HG02840 (cell line): ENCODE results near the gene TBC1D3B.
A peak's percentile ranks its signal among the peaks of the same experiment; 100 is the strongest.
"Not testable (repeated sequence)": the region's sequence is repeated elsewhere in the genome, so short reads cannot be mapped to it uniquely, and the experiment has no call there.

Experiments used
- ATAC-seq: cut with Tn5 transposase; IDR thresholded peaks from one replicate; pipeline ENCODE4 v1.9.1; 2021; ENCODE audit warnings: mild to moderate bottlenecking, moderate library complexity, moderate number of reproducible peaks; ENCODE audit not compliant: unreplicated experiment, low FRiP score

TBC1D3B gene

GRCh38 chr17:36201506-36201905 lies 25.1 kb upstream of the TBC1D3B start:
- ATAC-seq, result not testable (repeated sequence)

GRCh38 chr17:36201102-36201501 lies 24.7 kb upstream of the TBC1D3B start:
- ATAC-seq, result not testable (repeated sequence)

GRCh38 chr17:36198831-36199465 lies 22.5 kb upstream of the TBC1D3B start:
- ATAC-seq, result peak; percentile 18

- ATAC-seq, result peak; percentile 9
Observed at GRCh38 chr17:36197387-36197703, 20.9 kb upstream of the TBC1D3B start.

GRCh38 chr17:36196131-36196486 lies 19.7 kb upstream of the TBC1D3B start:
- no peak for ATAC-seq

GRCh38 chr17:36195434-36196130 lies 19.1 kb upstream of the TBC1D3B start:
- ATAC-seq, result no peak

GRCh38 chr17:36194832-36195433 lies 18.5 kb upstream of the TBC1D3B start:
- ATAC-seq, result not testable (repeated sequence)

GRCh38 chr17:36194147-36194831 lies 17.9 kb upstream of the TBC1D3B start:
- ATAC-seq, result not testable (repeated sequence)

- no peak for ATAC-seq
Observed at GRCh38 chr17:36193216-36193775, 16.9 kb upstream of the TBC1D3B start.

- ATAC-seq, result not testable (repeated sequence)
Observed at GRCh38 chr17:36190549-36191330, 14.3 kb upstream of the TBC1D3B start.

GRCh38 chr17:36189993-36190392 lies 13.6 kb upstream of the TBC1D3B start:
- not testable (repeated sequence) for ATAC-seq

GRCh38 chr17:36188891-36189306 lies 12.5 kb upstream of the TBC1D3B start:
- peak; percentile 42 for ATAC-seq

GRCh38 chr17:36187943-36188665 lies 11.7 kb upstream of the TBC1D3B start:
- ATAC-seq, result not testable (repeated sequence)

- ATAC-seq, result not testable (repeated sequence)
Observed at GRCh38 chr17:36186810-36187763, 10.7 kb upstream of the TBC1D3B start.

GRCh38 chr17:36185416-36185815 lies 9.0 kb upstream of the TBC1D3B start:
- ATAC-seq, result no peak

- no peak for ATAC-seq
Observed at GRCh38 chr17:36184023-36184765, 7.8 kb upstream of the TBC1D3B start.
